H1 (cell line): ENCODE results near the gene RBAK. TPM values are rescaled to one million over a fixed set of nuclear protein-coding genes. Genes with fewer than 3 reads are reported as not detected.

Experiments
- CTCF ChIA-PET: fragments of 300-600 bp; sonication (Branson Sonifier 250); formaldehyde crosslinking; loops from one replicate; lab custom pipeline; 2021; ENCODE audit not compliant: partially characterized antibody; lab: Charles Lee
- POLR2A ChIA-PET: fragments of 300-600 bp; sonication (Branson Sonifier 250); formaldehyde crosslinking; loops from one replicate; lab custom pipeline; 2021; ENCODE audit warnings: inconsistent platforms; ENCODE audit not compliant: partially characterized antibody; lab: Charles Lee
- DNase-seq, 2 experiments: peaks; one replicate each; pipeline versions ENCODE4 v3.0.0 to v3.0.0-alpha.2; 2010 to 2022; ENCODE audit warnings: low spot score in 2 of 2, low read depth in 1 of 2, mixed read lengths in 1 of 2
- FAIRE-seq: peaks from 2 replicates; lab custom pipeline; 2011; peaks lifted over from hg19 to GRCh38; lab: Jason Lieb, UNC
- H2AFZ ChIP-seq: 2 replicates; pipeline ENCODE4 v1.8.1; 2012; ENCODE audit warnings: low read length, inconsistent platforms
- H2AK5ac ChIP-seq: 2 replicates; pipeline ENCODE4 v1.6.1; 2013; ENCODE audit warnings: low read depth, low read length
- H2BK120ac ChIP-seq: replicated peaks from 2 replicates; pipeline ENCODE3; 2013; ENCODE audit warnings: low read depth, low read length, inconsistent platforms
- H2BK12ac ChIP-seq: 2 replicates; pipeline ENCODE4 v1.6.1; 2013; ENCODE audit warnings: low read depth, low read length
- H2BK15ac ChIP-seq: 2 replicates; pipeline ENCODE4 v1.6.1; 2013; ENCODE audit warnings: low read length
- H2BK20ac ChIP-seq: 2 replicates; pipeline ENCODE4 v1.6.1; 2013; ENCODE audit warnings: low read length
- H2BK5ac ChIP-seq: 2 replicates; pipeline ENCODE4 v1.6.1; 2013; ENCODE audit warnings: low read depth, low read length
- H3K14ac ChIP-seq: 2 replicates; pipeline ENCODE4 v1.6.1; 2013; ENCODE audit warnings: inconsistent platforms; ENCODE audit not compliant: insufficient read length
- H3K18ac ChIP-seq: 2 replicates; pipeline ENCODE4 v1.6.1; 2013; ENCODE audit warnings: low read length; ENCODE audit errors: extremely low read depth
- H3K23ac ChIP-seq: 2 replicates; pipeline ENCODE4 v1.6.1; 2013; ENCODE audit warnings: inconsistent platforms; ENCODE audit not compliant: insufficient read length
- H3K23me2 ChIP-seq: 2 replicates; pipeline ENCODE4 v1.6.1; 2013; ENCODE audit warnings: low read depth, low read length
- H3K27ac ChIP-seq: 2 replicates; pipeline ENCODE4 v1.6.1; 2011; ENCODE audit warnings: low read depth, low read length, inconsistent platforms
- H3K27me3 ChIP-seq, 4 experiments: replicated peaks in 1 of 4; 1 replicate in 1 of 4; 2 replicates in 3 of 4; pipeline versions ENCODE4 v1.6.1 to v1.8.1; 2011 to 2013; ENCODE audit warnings: low read length in 3 of 4, mild to moderate bottlenecking in 3 of 4, inconsistent platforms in 2 of 4, mixed read lengths in 2 of 4, moderate library complexity in 1 of 4; ENCODE audit not compliant: control insufficient read depth in 3 of 4, insufficient read depth in 3 of 4; ENCODE audit errors: extremely low read depth in 1 of 4
- H3K36me3 ChIP-seq, 4 experiments: 2 replicates each; pipeline versions ENCODE4 v1.6.1 to v1.8.1; 2011 to 2013; ENCODE audit warnings: mild to moderate bottlenecking in 4 of 4, low read length in 3 of 4, moderate library complexity in 2 of 4, control low read depth in 1 of 4, inconsistent platforms in 1 of 4; ENCODE audit not compliant: insufficient read depth in 4 of 4, control insufficient read depth in 2 of 4
- H3K4ac ChIP-seq: replicated peaks from 2 replicates; pipeline ENCODE3; 2013; ENCODE audit warnings: low read length, low read depth, mixed read lengths, inconsistent platforms; ENCODE audit not compliant: insufficient read length
- H3K4me1 ChIP-seq, 4 experiments: replicated peaks in 1 of 4; 1 replicate in 1 of 4; 2 replicates in 3 of 4; pipeline versions ENCODE4 v1.6.1 to v1.8.1; 2011 to 2013; ENCODE audit warnings: low read length in 3 of 4, inconsistent platforms in 2 of 4, mixed read lengths in 1 of 4; ENCODE audit not compliant: insufficient read depth in 4 of 4, control insufficient read depth in 3 of 4
- H3K4me2 ChIP-seq, 2 experiments: 2 replicates each; pipeline versions ENCODE4 v1.6.1 to v1.8.1; 2011 to 2013; ENCODE audit warnings: low read depth in 2 of 2, low read length in 2 of 2, control low read depth in 1 of 2, inconsistent platforms in 1 of 2, mild to moderate bottlenecking in 1 of 2; ENCODE audit not compliant: insufficient read depth in 1 of 2
- H3K4me3 ChIP-seq, 4 experiments: fragments of 200-600, 300-600 bp in 1 of 4; sonication (generic), shearing (Covaris generic), sonication (Bioruptor Twin) in 1 of 4; 2 replicates each; pipeline versions ENCODE4 v1.5.1 to v1.8.1; 2011 to 2016; ENCODE audit warnings: low read length in 4 of 4, low read depth in 3 of 4, control low read depth in 2 of 4, inconsistent platforms in 2 of 4, mild to moderate bottlenecking in 2 of 4, mixed read lengths in 1 of 4, moderate library complexity in 1 of 4; ENCODE audit not compliant: insufficient read depth in 2 of 4; ENCODE audit errors: extremely low read depth in 1 of 4
- H3K56ac ChIP-seq: replicated peaks from 2 replicates; pipeline ENCODE3; 2013; ENCODE audit warnings: low read depth, mild to moderate bottlenecking, mixed read lengths, low read length, inconsistent platforms; ENCODE audit not compliant: insufficient read length
- H3K79me1 ChIP-seq: 2 replicates; pipeline ENCODE4 v1.6.1; 2013; ENCODE audit warnings: low read depth, low read length, control low read depth
- H3K79me2 ChIP-seq, 2 experiments: 2 replicates each; pipeline versions ENCODE4 v1.6.1 to v1.8.1; 2012 to 2013; ENCODE audit warnings: low read length in 2 of 2, mild to moderate bottlenecking in 2 of 2, inconsistent platforms in 1 of 2; ENCODE audit not compliant: insufficient read depth in 2 of 2, control insufficient read depth in 1 of 2
- H3K9ac ChIP-seq, 4 experiments: replicated peaks in 1 of 4; 1 replicate in 1 of 4; 2 replicates in 3 of 4; pipeline versions ENCODE4 v1.6.1 to v1.8.1; 2011 to 2013; ENCODE audit warnings: low read depth in 3 of 4, low read length in 3 of 4, control low read depth in 2 of 4, mild to moderate bottlenecking in 2 of 4, moderate library complexity in 2 of 4, inconsistent platforms in 1 of 4; ENCODE audit errors: extremely low read depth in 1 of 4
- H3K9me3 ChIP-seq, 2 experiments: 2 replicates each; pipeline versions ENCODE4 v1.6.1 to v1.8.1; 2012 to 2013; ENCODE audit warnings: mild to moderate bottlenecking in 2 of 2, moderate library complexity in 2 of 2, control low read depth in 1 of 2, inconsistent platforms in 1 of 2, low read depth in 1 of 2, low read length in 1 of 2, mixed read lengths in 1 of 2; ENCODE audit not compliant: insufficient read depth in 2 of 2
- H4K20me1 ChIP-seq, 2 experiments: replicated peaks in 1 of 2; 2 replicates each; pipeline versions ENCODE3 to v1.8.1; 2011 to 2013; ENCODE audit warnings: inconsistent platforms in 2 of 2, low read length in 2 of 2, mild to moderate bottlenecking in 1 of 2; ENCODE audit not compliant: insufficient read depth in 2 of 2, control insufficient read depth in 1 of 2
- H4K5ac ChIP-seq: 2 replicates; pipeline ENCODE4 v1.6.1; 2013; ENCODE audit warnings: low read length, low read depth, mixed read lengths, inconsistent platforms; ENCODE audit not compliant: insufficient read length
- H4K8ac ChIP-seq: 2 replicates; pipeline ENCODE4 v1.8.0; 2013; ENCODE audit warnings: mild to moderate bottlenecking, moderate library complexity, low read length, inconsistent platforms; ENCODE audit not compliant: insufficient read depth; ENCODE audit errors: extremely low read depth
- H4K91ac ChIP-seq: replicated peaks from 2 replicates; pipeline ENCODE3; 2013; ENCODE audit warnings: low read length, mixed read lengths, inconsistent platforms; ENCODE audit not compliant: insufficient read length
- CBX8 ChIP-seq: fragments of 300-800, 300-1000 bp; sonication (generic); IDR thresholded peaks from 2 replicates; pipeline ENCODE4 v1.7.1; 2016; ENCODE audit warnings: low read depth, low read length, borderline replicate concordance
- CREB1 ChIP-seq: IDR thresholded peaks from 2 replicates; pipeline ENCODE4 v1.6.1; 2012; ENCODE audit warnings: inconsistent platforms
- EP300 ChIP-seq, 2 experiments: IDR thresholded peaks; 1 replicate in 1 of 2; 2 replicates in 1 of 2; pipeline ENCODE4 v1.6.1; 2011 to 2012; ENCODE audit warnings: low read depth in 2 of 2, low read length in 2 of 2, mild to moderate bottlenecking in 2 of 2, borderline replicate concordance in 1 of 2, inconsistent platforms in 1 of 2, moderate library complexity in 1 of 2
- HDAC6 ChIP-seq: IDR thresholded peaks from one replicate; pipeline ENCODE4 v1.7.1; 2012; ENCODE audit warnings: low read depth, mild to moderate bottlenecking, inconsistent platforms, low read length, moderate library complexity
- JUND ChIP-seq: IDR thresholded peaks from 2 replicates; pipeline ENCODE4 v1.6.1; 2011; ENCODE audit warnings: mild to moderate bottlenecking, improper control_type of control experiment, low read length
- PHF8 ChIP-seq: fragments of 200-600 bp; sonication (generic); conservative IDR thresholded peaks from 2 replicates; pipeline ENCODE4 v1.7.1; 2012; ENCODE audit warnings: low read depth, mild to moderate bottlenecking, inconsistent platforms, low read length, moderate library complexity
- POLR2A ChIP-seq, 2 experiments: IDR thresholded peaks; 1 replicate in 1 of 2; 2 replicates in 1 of 2; pipeline ENCODE4 v1.6.1; 2011; ENCODE audit warnings: low read depth in 2 of 2, low read length in 2 of 2, mild to moderate bottlenecking in 2 of 2; ENCODE audit errors: control extremely low read depth in 1 of 2
- POU5F1 ChIP-seq: IDR thresholded peaks from 2 replicates; pipeline ENCODE4 v1.6.1; 2011; ENCODE audit warnings: low read depth, mild to moderate bottlenecking, low read length, moderate library complexity
- RAD21 ChIP-seq, 2 experiments: IDR thresholded peaks in 1 of 2; conservative IDR thresholded peaks in 1 of 2; 2 replicates each; pipeline ENCODE4 v1.6.1; 2011; ENCODE audit warnings: low read depth in 2 of 2, low read length in 2 of 2, improper control_type of control experiment in 1 of 2, inconsistent platforms in 1 of 2, mild to moderate bottlenecking in 1 of 2, moderate library complexity in 1 of 2
- SAP30 ChIP-seq: fragments of 300-600 bp; sonication (generic); IDR thresholded peaks from 2 replicates; pipeline ENCODE4 v1.7.1; 2012; ENCODE audit warnings: low read length, moderate library complexity, mild to moderate bottlenecking, inconsistent platforms; ENCODE audit not compliant: insufficient read depth, insufficient replicate concordance
- SP4 ChIP-seq: IDR thresholded peaks from 2 replicates; pipeline ENCODE4 v1.6.1; 2012; ENCODE audit warnings: low read length, inconsistent platforms
- SUZ12 ChIP-seq: fragments of 200-600 bp; sonication (generic); IDR thresholded peaks from 2 replicates; pipeline ENCODE4 v1.6.1; 2012; ENCODE audit warnings: mild to moderate bottlenecking, inconsistent platforms, low read length, moderate library complexity, mixed read lengths
- WGBS, 2 experiments: shearing (Covaris generic) in 1 of 2; methylation state at CpG; one replicate each; pipeline versions ENCODE4 v1.1.6 to v1.1.7; 2013 to 2015; ENCODE audit warnings: low lambda C conversion rate in 2 of 2, mixed read lengths in 2 of 2, inconsistent platforms in 1 of 2, low coverage in 1 of 2, missing lambda C conversion rate in 1 of 2; ENCODE audit not compliant: insufficient replicate concordance in 2 of 2, insufficient coverage in 1 of 2, insufficient read length in 1 of 2; ENCODE audit errors: extremely low coverage in 1 of 2, missing lambda C conversion rate in 1 of 2; 5-methylcytosine and 5-hydroxymethylcytosine counted together
- polyA plus RNA-seq, 7 experiments: library from polyadenylated mRNA; depleted of rRNA in 3 of 7; stranded (reverse) in 5 of 7; unstranded in 2 of 7; fragments of >200 nt in 5 of 7; fragments of 200-250 nt in 2 of 7; gene quantifications; 1 replicate in 5 of 7; 2 replicates in 1 of 7; 4 replicates in 1 of 7; pipeline versions ENCODE4 v1.2.1 to v1.2.3, GENCODE V29; 2011 to 2013; ENCODE audit warnings: missing spikeins in 2 of 7, mixed read lengths in 2 of 7
- total RNA-seq: library from RNA; stranded (reverse); fragmentation: NEBNext Ultra II Directional; extraction: Animal tissue kit (Norgen Biotek cat#: 25700); gene quantifications from 2 replicates; pipeline ENCODE4 v1.2.1, GENCODE V29; 2021

The RBAK gene
- total and polyA plus RNA-seq, 2 of the 8 experiments (the other 6 are each of a cell fraction or from before 2014, with no cell fraction given): 1.9 to 18.2 TPM

- peaks cover 0 to 19% (median 8%) of the 10 kb centered on the region in 4 experiments; a peak in 5 of 8 replicates for H3K36me3 ChIP-seq
- no peaks in the 10 kb centered on the region for H3K9me3 ChIP-seq
- H2BK5ac ChIP-seq: no peak overlapping the region
- no peaks in the 10 kb centered on the region for H3K27me3 ChIP-seq
- no peaks in the 10 kb centered on the region for H3K4me1 ChIP-seq
- CTCF ChIA-PET: interaction anchor here (0.6 to 3.1 kb wide), 4 partner anchors 25 to 141 kb away, joined by 3 to 14 read pairs (median 6); no protein-coding TSS in a partner anchor
- no peak overlapping the region for H3K18ac ChIP-seq
- H3K23ac ChIP-seq: no peak overlapping the region
- H4K91ac ChIP-seq: no peak overlapping the region
- H3K4me3 ChIP-seq: no peak overlapping the region
- no peak overlapping the region for H3K56ac ChIP-seq
- H3K14ac ChIP-seq: no peak overlapping the region
- POLR2A ChIA-PET: interaction anchor here (0.6 kb wide), 1 partner anchor 238 kb away, joined by 3 read pairs; no protein-coding TSS in a partner anchor
- no peak overlapping the region for H2BK12ac ChIP-seq
- H3K79me2 ChIP-seq: no peaks in the 10 kb centered on the region
- H3K79me1 ChIP-seq: no peaks in the 10 kb centered on the region; the same call in 1 of the 2 replicates
- no peak overlapping the region for H2BK120ac ChIP-seq
- DNase-seq: no peak
- no peak overlapping the region for H4K5ac ChIP-seq
- no peak overlapping the region for H2BK15ac ChIP-seq
- H2AFZ ChIP-seq: no peak overlapping the region
- no peak for FAIRE-seq
- H3K4me2 ChIP-seq: no peak overlapping the region
- H3K4ac ChIP-seq: no peak overlapping the region
- H3K23me2 ChIP-seq: no peaks in the 10 kb centered on the region
- H4K20me1 ChIP-seq: peaks cover 0 to 1% of the 10 kb centered on the region in 2 experiments
- H3K9ac ChIP-seq: no peak overlapping the region
- H2AK5ac ChIP-seq: no peak overlapping the region
- no peak overlapping the region for H2BK20ac ChIP-seq
- H3K27ac ChIP-seq: no peak overlapping the region
- H4K8ac ChIP-seq: no peak overlapping the region
- 94% methylated on average over 5 of the region's 5 CpGs; no CpG with 5 or more reads in 1 of the 2 experiments for WGBS, 2 experiments
- no peak for TF ChIP-seq PHF8
- no peak for TF ChIP-seq CREB1
- TF ChIP-seq CBX8: no peak
- no peak for TF ChIP-seq JUND
- no peak for TF ChIP-seq RAD21 (IDR thresholded peaks at IDR 0.05 in 1 of 2, conservative IDR thresholded peaks at IDR 0.05 in 1 of 2; ENCODE audit: low read depth in 2 of 2, low read length in 2 of 2)
- TF ChIP-seq HDAC6: no peak
- no peak for TF ChIP-seq SP4
- TF ChIP-seq POU5F1: no peak
- no peak for TF ChIP-seq POLR2A (IDR thresholded peaks at IDR 0.05; ENCODE audit: control extremely low read depth in 1 of 2, low read depth in 2 of 2, low read length in 2 of 2)
- no peak for TF ChIP-seq SAP30
- TF ChIP-seq SUZ12: no peak
- no peak for TF ChIP-seq EP300 (IDR thresholded peaks at IDR 0.05; ENCODE audit: borderline replicate concordance in 1 of 2, low read depth in 2 of 2, low read length in 2 of 2)
These were observed 46.2 kb upstream of the RBAK start for GRCh38 chr7:4999369-4999950.
